Loucy (cell line): ENCODE measurements around the gene PRM2.

Experiments
- CTCF ChIP-seq: fragments of 200-600 bp; sonication (generic); conservative IDR thresholded peaks from 2 replicates; pipeline ENCODE4 v1.5.1; 2014; ENCODE audit warnings: mild to moderate bottlenecking, antibody characterized with exemption, low read length
- EZH2phosphoT487 ChIP-seq: fragments of 200-600 bp; IDR thresholded peaks from 2 replicates; pipeline ENCODE4 v1.6.1; 2018; ENCODE audit warnings: antibody characterized with exemption, mild to moderate bottlenecking, moderate library complexity, borderline replicate concordance

GRCh38 chr16:11278681-11279628 is 2.7 kb upstream of the PRM2 start:
- TF ChIP-seq CTCF (no peak), EZH2phosphoT487 (no peak)
